Measurements from ENCODE around the gene SERTAD1.
"Not testable (repeated sequence)": the region's sequence is repeated elsewhere in the genome, so short reads cannot be mapped to it uniquely, and the experiment has no call there.

The SERTAD1 gene

GRCh38 chr19:40450664-40451063 lies 24.9 kb upstream of the SERTAD1 start:
- DNase-seq: no peak

GRCh38 chr19:40449506-40449905 lies 23.7 kb upstream of the SERTAD1 start:
- DNase-seq: no peak

GRCh38 chr19:40446263-40446784 lies 20.5 kb upstream of the SERTAD1 start:
- no peak for DNase-seq

GRCh38 chr19:40445780-40446262 lies 20.0 kb upstream of the SERTAD1 start:
- no peak for DNase-seq

- no peak for DNase-seq
Measured at GRCh38 chr19:40444825-40445312, 19.1 kb upstream of the SERTAD1 start.

GRCh38 chr19:40444000-40444824 lies 18.4 kb upstream of the SERTAD1 start, which contains the start of gene SERTAD3:
Gene SERTAD3 (minus strand): TSS chr19:40444335. CDS start chr19:40442080, 2,255 bp downstream.
- DNase-seq: peak; percentile 97 to 98

GRCh38 chr19:40443131-40443999 lies 17.6 kb upstream of the SERTAD1 start:
- DNase-seq: peak; percentile 99

GRCh38 chr19:40442328-40443130 lies 16.7 kb upstream of the SERTAD1 start:
- no peak for DNase-seq

- DNase-seq: no peak
Measured at GRCh38 chr19:40441719-40442253, 16.0 kb upstream of the SERTAD1 start.

GRCh38 chr19:40438284-40438683 lies 12.5 kb upstream of the SERTAD1 start:
- DNase-seq: no peak

- DNase-seq: peak; percentile 47 to 68
Measured at GRCh38 chr19:40433391-40434216, 7.8 kb upstream of the SERTAD1 start.

- not testable (repeated sequence) for DNase-seq
Measured at GRCh38 chr19:40432760-40433159, 7.0 kb upstream of the SERTAD1 start.

- DNase-seq: no peak
Measured at GRCh38 chr19:40431698-40432097, 5.9 kb upstream of the SERTAD1 start.

GRCh38 chr19:40430242-40430641 lies 4.5 kb upstream of the SERTAD1 start:
- DNase-seq: not testable (repeated sequence)

GRCh38 chr19:40428197-40428596 lies 2.4 kb upstream of the SERTAD1 start:
- DNase-seq: not testable (repeated sequence)

GRCh38 chr19:40424637-40425449 lies 949 bp downstream of the SERTAD1 start:
- peak in 1 of 2 experiments; percentile 31 for DNase-seq

- DNase-seq: no peak
Measured at GRCh38 chr19:40423938-40424337, 1.9 kb downstream of the SERTAD1 start.

- DNase-seq: no peak
Measured at GRCh38 chr19:40422748-40423566, 2.8 kb downstream of the SERTAD1 start.

All from activated CD4-positive, alpha-beta T cell treated with anti-CD3 and anti-CD28 coated beads, Interleukin-2, amount 50 U/mL, for 48 hours (primary cell).